Stimulated activated CD4-positive, alpha-beta T cell treated with anti-CD3 and anti-CD28 coated beads, Interleukin-1b, Interleukin-23, amount 100 ng/mL, for 24 hours (primary cell): Measurements from ENCODE around the gene SLC8A1.

Experiments
- DNase-seq, 4 experiments: peaks; one replicate each; pipeline ENCODE4 v3.0.0-alpha.2; 2020; ENCODE audit warnings: low read depth in 4 of 4, low spot score in 1 of 4

The SLC8A1 gene

DNA sequence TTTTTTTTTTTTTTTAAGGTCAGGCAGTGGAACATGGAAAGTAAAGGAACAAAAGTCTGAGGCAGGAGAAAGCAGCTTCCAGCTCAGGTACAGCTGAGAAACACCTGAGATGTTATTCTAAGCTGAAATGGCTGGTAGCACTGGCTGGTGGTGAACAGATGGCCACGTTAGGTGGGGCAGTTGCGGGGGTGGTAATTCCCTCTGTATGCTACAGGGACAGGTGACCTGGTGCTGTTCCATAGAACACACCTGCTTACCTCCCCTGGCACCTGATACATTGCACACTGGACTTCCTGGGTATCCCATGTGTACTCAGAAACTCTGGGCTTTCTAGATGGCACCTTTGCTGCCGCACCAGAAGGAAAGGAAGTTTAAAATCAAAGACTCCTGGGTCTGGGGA, 333.3 kb downstream of the SLC8A1 start:
- DNase-seq = no peak

GRCh38 chr2:40115894-40116293, 336.0 kb downstream of the SLC8A1 start:
- no peak for DNase-seq

GRCh38 chr2:40115348-40115747, 336.5 kb downstream of the SLC8A1 start:
- DNase-seq = no peak

GRCh38 chr2:40113997-40114396, 337.9 kb downstream of the SLC8A1 start:
- no peak for DNase-seq

GRCh38 chr2:40113272-40113968, 338.5 kb downstream of the SLC8A1 start:
- DNase-seq = no peak

DNA sequence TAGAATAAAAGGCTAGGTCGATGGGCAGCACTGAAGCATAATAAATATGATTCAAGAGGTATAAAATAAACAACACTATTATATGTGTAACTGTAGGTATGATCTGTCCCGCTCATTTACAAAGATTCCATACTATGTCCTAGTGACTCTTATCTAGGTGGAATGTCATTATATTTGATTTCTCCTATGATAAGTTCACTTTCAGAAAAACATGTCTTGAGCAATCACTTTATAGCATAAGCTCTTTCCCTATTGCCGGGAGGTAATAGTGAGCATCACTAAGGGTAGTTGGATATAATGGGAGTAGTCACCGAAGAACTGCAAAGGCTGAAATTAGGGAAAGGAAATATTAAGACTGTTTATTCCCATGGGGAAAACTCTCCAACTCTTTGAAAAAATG, 342.5 kb downstream of the SLC8A1 start:
- no peak for DNase-seq

DNA sequence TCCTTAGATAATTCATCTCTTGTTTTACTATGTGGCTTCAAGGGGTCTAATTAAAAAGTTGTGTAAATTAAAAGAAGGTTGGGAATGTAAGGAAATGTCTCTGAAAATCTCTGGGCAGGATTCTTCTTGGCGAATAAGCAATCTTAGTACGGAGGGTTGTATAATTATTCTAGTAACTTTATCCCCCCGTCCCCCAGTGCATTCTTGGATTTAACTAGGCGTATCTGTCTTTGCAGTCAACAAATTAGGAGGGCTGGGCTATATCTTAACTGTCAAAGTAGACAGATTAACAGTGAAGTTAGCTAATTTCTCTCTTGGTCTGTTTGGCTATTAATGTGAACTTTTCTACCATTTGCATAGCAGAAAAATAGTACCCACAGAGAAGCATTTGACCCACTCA, 343.0 kb downstream of the SLC8A1 start:
- DNase-seq = no peak

DNA sequence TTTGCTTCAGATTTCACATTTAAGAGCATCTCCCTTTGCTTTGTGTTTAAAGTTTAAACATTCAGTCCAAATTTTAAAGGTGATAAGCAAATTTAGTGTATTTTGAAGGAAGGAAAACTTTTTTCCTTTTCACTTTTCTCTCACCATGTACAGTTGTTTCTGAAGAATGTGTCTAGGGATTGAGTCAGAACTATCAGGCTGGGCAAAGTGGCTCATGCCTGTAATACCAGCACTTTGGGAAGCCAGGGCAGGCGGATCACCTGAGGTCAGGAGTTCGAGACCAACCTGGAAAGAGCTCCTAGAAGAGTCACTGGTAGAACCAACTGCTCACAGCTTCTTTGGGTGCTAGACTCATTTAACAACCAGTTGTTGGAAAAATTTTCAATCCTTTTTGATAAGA, 345.8 kb downstream of the SLC8A1 start:
- DNase-seq = no peak

DNA sequence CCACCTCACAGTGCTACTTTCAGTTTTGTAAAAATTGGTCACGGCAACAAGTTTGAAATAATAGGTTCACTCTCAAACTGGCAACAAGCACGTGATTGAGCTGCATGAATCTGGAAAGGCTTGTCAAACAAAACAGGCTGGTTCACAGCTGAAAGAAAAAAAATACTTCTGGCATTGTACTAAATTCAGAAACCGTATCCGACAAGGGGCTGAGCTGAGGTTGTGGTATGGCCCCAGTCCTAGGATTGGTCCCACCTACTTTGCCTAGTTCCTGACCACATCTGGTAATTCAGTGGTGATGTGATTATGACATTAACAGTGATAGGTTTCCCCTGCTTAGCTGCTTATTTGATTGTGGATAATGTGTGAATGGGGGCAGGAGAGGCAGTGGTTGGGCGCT, 346.3 kb downstream of the SLC8A1 start:
- DNase-seq = no peak

- no peak for DNase-seq
These were observed 348.3 kb downstream of the SLC8A1 start for GRCh38 chr2:40103590-40103989.

- DNase-seq = no peak
These were observed 348.7 kb downstream of the SLC8A1 start for GRCh38 chr2:40103163-40103562.

- no peak for DNase-seq
These were observed 349.4 kb downstream of the SLC8A1 start for GRCh38 chr2:40102447-40102846.

- DNase-seq = no peak
These were observed 350.7 kb downstream of the SLC8A1 start for GRCh38 chr2:40101131-40101575.

DNA sequence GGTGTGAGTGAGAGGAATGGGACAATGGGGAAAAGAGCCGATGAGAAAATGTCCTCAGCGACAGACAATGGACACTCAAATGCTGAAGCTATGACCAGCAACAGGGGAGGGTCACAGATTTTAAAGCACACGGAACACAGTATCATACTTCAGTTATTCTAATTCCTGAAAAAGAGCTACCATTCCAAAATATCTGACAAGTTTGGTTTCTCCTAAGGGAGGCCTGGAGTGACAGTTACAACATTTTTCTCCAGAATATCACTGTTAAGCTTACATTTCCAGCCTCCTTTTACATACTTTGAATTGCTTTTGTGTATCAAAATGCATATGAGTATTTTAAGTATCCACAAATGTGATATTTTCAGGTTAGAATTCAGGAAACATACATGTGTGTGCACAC, 351.2 kb downstream of the SLC8A1 start:
- no peak for DNase-seq

DNA sequence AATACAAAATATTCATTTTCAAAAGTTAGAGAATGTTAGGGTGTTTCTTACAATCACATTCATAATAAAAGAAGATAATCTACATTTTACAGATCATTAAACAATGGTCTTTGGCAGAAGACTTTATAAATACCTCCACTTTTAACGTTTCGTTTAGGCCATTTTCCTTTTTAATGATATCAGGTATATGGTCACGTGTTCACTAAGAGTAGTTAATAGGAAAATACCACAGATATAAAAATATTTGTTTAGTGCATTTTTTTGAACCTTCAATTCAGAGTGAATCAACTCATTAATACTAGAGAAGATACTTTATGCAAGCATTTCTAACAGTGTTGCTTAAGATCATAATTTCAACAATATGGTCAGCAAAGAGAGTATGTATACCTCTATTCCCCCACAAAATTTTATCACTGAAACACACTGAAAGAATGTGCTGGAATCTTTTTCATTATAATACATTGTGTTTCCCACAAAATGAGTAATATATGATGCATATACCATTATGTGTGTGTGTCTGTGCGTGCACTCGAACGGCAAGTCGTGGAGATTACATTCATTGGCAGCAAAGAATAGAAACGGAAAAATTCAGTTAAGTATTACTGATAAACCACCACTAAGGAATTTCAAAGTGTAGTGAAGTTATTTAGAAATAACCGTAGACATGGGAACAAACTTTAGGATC, 353.0 kb downstream of the SLC8A1 start:
- DNase-seq = no peak

- no peak for DNase-seq
These were observed 354.1 kb downstream of the SLC8A1 start for GRCh38 chr2:40097691-40098385.

GRCh38 chr2:40096360-40096759, 355.5 kb downstream of the SLC8A1 start:
- DNase-seq = no peak

DNA sequence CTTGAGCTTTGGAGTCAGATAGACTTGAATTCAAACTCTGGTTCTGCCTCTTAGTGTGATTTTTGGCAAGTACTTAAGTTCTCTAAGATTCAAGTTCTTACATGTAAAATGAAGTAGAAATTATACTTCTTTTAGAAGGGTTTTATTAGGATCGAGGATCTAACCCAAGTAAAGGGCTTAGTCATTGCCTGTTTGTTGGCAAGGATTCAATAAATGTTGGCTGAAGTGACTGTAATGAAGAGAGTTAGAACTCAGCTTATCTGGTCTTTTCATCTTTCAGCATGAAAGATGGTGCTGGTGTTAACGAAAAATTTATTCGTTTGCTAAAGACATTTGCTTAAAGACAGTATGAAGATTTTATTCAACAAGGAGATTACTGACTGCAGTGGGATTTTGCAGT, 356.9 kb downstream of the SLC8A1 start:
- DNase-seq = no peak

- DNase-seq = no peak
These were observed 357.4 kb downstream of the SLC8A1 start for GRCh38 chr2:40094451-40094850.

DNA sequence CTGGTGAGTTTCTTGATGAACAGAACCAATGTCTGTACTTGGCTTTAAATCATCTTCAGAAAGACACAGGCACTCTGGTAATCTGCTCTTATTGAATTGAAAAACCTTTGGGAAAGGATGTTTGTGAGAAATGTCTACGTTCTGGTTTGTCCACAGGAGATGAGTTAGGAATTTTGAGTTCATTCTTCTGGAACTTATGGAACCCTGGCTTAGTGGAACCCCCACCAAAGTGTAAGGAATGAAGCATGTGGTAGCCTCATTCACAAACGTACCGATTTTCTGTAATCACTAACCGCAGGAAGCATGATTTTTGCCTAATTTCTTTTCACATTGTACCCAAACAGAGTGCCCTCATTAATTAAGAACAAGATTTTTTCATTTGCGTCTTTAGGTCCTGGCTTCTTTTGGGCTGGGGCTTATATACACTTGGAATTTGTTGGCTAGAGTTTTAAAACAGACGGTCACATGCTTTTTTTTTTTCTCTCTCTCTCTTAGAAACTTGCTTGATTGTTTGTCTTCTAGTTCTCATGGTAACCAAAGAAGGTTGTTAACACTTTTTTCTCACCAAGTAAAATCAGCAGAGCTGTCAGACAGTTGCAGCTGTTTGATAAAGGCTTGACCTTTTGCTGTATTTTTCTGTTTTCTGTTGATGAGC, 358.7 kb downstream of the SLC8A1 start:
- no peak for DNase-seq

DNA sequence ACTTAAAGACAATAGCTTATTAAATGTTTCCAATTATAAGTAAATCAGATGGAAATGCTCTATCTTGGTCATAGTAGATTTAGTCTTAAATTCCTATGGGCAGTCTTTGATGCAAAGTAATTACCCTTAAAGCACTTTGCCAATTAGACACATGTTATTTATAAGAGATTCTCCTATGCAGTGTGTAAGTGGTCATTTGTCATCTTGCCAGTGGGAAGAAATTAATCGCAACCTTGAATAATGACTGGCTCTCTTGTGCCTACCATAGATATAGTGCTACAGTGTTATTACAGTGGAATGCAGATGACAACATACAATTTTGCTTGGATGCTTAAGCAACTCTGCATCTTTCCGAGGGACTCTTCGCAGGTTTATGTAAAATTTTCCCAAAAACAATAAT, 361.8 kb downstream of the SLC8A1 start:
- no peak for DNase-seq

- DNase-seq = no peak
These were observed 364.0 kb downstream of the SLC8A1 start for GRCh38 chr2:40087927-40088326.
